Measurements from ENCODE around the gene LZTR1. TPM values are rescaled to one million over a fixed set of nuclear protein-coding genes. Genes with fewer than 3 reads are reported as not detected.

The LZTR1 gene
- total RNA-seq (10 to 100 TPM; 11.1 to 32.5 TPM), polyA plus RNA-seq (10 to 100 TPM in 1 of 2 donors, 1 to 10 TPM in 1; 7.9 to 15.3 TPM)

GRCh38 chr22:20981787-20982562 lies at the start of gene LZTR1:
TSS of gene LZTR1 (plus strand) at chr22:20982297. CDS start at chr22:20982372, 75 bp downstream.
- Histone ChIP-seq H3K36me3 (ENCODE audit: control insufficient read depth in 4 of 4, insufficient read depth in 3 of 4, low read depth in 1 of 4, low read length in 3 of 4) (peaks cover 0 to 6% (median 2%) of the 10 kb centered on the region in 4 donors), H3K9ac (ENCODE audit: low read depth in 1 of 2, low read length in 2 of 2) (peak within 1 kb of the TSS; percentile 82 to 94), H3K27ac (ENCODE audit: low read depth in 1 of 2, low read length in 2 of 2) (peak within 1 kb of the TSS; percentile 86 to 88), H3K27me3 (ENCODE audit: control insufficient read depth in 4 of 4, insufficient read depth in 4 of 4, low read length in 3 of 4) (no peaks in the 10 kb centered on the region), H3K4me3 (ENCODE audit: low read depth in 1 of 3, low read length in 3 of 3) (peak within 1 kb of the TSS; percentile 71 to 91 (median 85)), H3K9me3 (ENCODE audit: control insufficient read depth in 4 of 4, low read length in 3 of 4) (no peaks in the 10 kb centered on the region), H3K4me1 (ENCODE audit: control insufficient read depth in 4 of 4, insufficient read depth in 4 of 4, low read length in 3 of 4) (peaks cover 7 to 36% (median 27%) of the 10 kb centered on the region in 4 donors)
- DNase-seq (ENCODE audit: low spot score): peak; percentile 85
- under 1% methylated on average over 87 of the region's 87 CpGs for WGBS
- no peak for TF ChIP-seq FOXA1 (IDR thresholded peaks at IDR 0.05)
- TF ChIP-seq YY1 (IDR thresholded peaks at IDR 0.05): peak; percentile 66
- TF ChIP-seq MAX (IDR thresholded peaks at IDR 0.05): no peak
- peak in 1 of 2 donors; percentile 65 for TF ChIP-seq GABPA (IDR thresholded peaks at IDR 0.05 in 1 of 2, conservative IDR thresholded peaks at IDR 0.05 in 1 of 2)
- TF ChIP-seq, protein P1, sequence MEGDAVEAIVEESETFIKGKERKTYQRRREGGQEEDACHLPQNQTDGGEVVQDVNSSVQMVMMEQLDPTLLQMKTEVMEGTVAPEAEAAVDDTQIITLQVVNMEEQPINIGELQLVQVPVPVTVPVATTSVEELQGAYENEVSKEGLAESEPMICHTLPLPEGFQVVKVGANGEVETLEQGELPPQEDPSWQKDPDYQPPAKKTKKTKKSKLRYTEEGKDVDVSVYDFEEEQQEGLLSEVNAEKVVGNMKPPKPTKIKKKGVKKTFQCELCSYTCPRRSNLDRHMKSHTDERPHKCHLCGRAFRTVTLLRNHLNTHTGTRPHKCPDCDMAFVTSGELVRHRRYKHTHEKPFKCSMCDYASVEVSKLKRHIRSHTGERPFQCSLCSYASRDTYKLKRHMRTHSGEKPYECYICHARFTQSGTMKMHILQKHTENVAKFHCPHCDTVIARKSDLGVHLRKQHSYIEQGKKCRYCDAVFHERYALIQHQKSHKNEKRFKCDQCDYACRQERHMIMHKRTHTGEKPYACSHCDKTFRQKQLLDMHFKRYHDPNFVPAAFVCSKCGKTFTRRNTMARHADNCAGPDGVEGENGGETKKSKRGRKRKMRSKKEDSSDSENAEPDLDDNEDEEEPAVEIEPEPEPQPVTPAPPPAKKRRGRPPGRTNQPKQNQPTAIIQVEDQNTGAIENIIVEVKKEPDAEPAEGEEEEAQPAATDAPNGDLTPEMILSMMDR (IDR thresholded peaks at IDR 0.05; ENCODE audit: low read depth, low read length, missing input control): peak; percentile 37
- peak; percentile 29 for TF ChIP-seq SP1 (IDR thresholded peaks at IDR 0.05)
- no peak for TF ChIP-seq HNF4A (conservative IDR thresholded peaks at IDR 0.05)
- no peak for TF ChIP-seq NR2F2 (IDR thresholded peaks at IDR 0.05)
- no peak for TF ChIP-seq ATF3 (IDR thresholded peaks at IDR 0.05)
- no peak for TF ChIP-seq FOXA2 (IDR thresholded peaks at IDR 0.05)
- no peak for TF ChIP-seq HNF4G (IDR thresholded peaks at IDR 0.05)
- no peak for TF ChIP-seq RXRA (IDR thresholded peaks at IDR 0.05)
- TF ChIP-seq EGR1 (IDR thresholded peaks at IDR 0.05; ENCODE audit: low read depth in 2 of 2): no peak
- TF ChIP-seq RAD21 (IDR thresholded peaks at IDR 0.05): peak; percentile 15 to 67
- TF ChIP-seq REST (IDR thresholded peaks at IDR 0.05): peak; percentile 59
- TF ChIP-seq TAF1 (conservative IDR thresholded peaks at IDR 0.05): no peak
- TF ChIP-seq ZBTB33 (IDR thresholded peaks at IDR 0.05): no peak
- no peak for TF ChIP-seq JUND (IDR thresholded peaks at IDR 0.05)

Data from liver (tissue), 9 donors.